ENCODE measurements around the gene BSDC1. TPM values are rescaled to one million over a fixed set of nuclear protein-coding genes. Genes with fewer than 3 reads are reported as not detected.

BSDC1 gene
- total RNA-seq, 1 experiment from 2014 or later, result 44.3 TPM

GRCh38 chr1:32334274-32334861 is 59.9 kb downstream of the BSDC1 start:
- peaks cover 44% of the 10 kb centered on the region for H3K4me1 Mint-ChIP-seq
- H3K9me3 Mint-ChIP-seq, result no peaks in the 10 kb centered on the region
- CTCF ChIA-PET, result interaction anchor here (0.9 kb wide), 1 partner anchor 29 kb away, joined by 4 read pairs; the partner anchor contains the start of genes FAM229A and TSSK3
- peaks cover 42% of the 10 kb centered on the region for H3K36me3 Mint-ChIP-seq
- peak overlapping the region; percentile 96 for H3K27ac Mint-ChIP-seq
- TF ChIP-seq ZNF423 (CRISPR knock-in tag; IDR thresholded peaks at IDR 0.05) (no peak), ESRRA (CRISPR knock-in tag; IDR thresholded peaks at IDR 0.05; ENCODE audit: borderline replicate concordance) (no peak), NFYB (CRISPR knock-in tag; conservative IDR thresholded peaks at IDR 0.05; ENCODE audit: low read depth) (no peak), SMAD4 (CRISPR knock-in tag; IDR thresholded peaks at IDR 0.05) (no peak), GRHL2 (CRISPR knock-in tag; IDR thresholded peaks at IDR 0.05; ENCODE audit: insufficient replicate concordance, severe bottlenecking) (no peak), MYBL2 (CRISPR knock-in tag; IDR thresholded peaks at IDR 0.05) (no peak), FOXK1 (CRISPR knock-in tag; IDR thresholded peaks at IDR 0.05) (no peak), NR1H2 (CRISPR knock-in tag; IDR thresholded peaks at IDR 0.05) (no peak), JUN (CRISPR knock-in tag; IDR thresholded peaks at IDR 0.05) (no peak)
- TF ChIP-seq, protein P1, sequence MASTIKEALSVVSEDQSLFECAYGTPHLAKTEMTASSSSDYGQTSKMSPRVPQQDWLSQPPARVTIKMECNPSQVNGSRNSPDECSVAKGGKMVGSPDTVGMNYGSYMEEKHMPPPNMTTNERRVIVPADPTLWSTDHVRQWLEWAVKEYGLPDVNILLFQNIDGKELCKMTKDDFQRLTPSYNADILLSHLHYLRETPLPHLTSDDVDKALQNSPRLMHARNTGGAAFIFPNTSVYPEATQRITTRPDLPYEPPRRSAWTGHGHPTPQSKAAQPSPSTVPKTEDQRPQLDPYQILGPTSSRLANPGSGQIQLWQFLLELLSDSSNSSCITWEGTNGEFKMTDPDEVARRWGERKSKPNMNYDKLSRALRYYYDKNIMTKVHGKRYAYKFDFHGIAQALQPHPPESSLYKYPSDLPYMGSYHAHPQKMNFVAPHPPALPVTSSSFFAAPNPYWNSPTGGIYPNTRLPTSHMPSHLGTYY (CRISPR knock-in tag; IDR thresholded peaks at IDR 0.05), result no peak
- TF ChIP-seq, protein P2, sequence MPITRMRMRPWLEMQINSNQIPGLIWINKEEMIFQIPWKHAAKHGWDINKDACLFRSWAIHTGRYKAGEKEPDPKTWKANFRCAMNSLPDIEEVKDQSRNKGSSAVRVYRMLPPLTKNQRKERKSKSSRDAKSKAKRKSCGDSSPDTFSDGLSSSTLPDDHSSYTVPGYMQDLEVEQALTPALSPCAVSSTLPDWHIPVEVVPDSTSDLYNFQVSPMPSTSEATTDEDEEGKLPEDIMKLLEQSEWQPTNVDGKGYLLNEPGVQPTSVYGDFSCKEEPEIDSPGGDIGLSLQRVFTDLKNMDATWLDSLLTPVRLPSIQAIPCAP (CRISPR knock-in tag; IDR thresholded peaks at IDR 0.05), result no peak
- TF ChIP-seq, protein P3, sequence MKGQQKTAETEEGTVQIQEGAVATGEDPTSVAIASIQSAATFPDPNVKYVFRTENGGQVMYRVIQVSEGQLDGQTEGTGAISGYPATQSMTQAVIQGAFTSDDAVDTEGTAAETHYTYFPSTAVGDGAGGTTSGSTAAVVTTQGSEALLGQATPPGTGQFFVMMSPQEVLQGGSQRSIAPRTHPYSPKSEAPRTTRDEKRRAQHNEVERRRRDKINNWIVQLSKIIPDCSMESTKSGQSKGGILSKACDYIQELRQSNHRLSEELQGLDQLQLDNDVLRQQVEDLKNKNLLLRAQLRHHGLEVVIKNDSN (CRISPR knock-in tag; IDR thresholded peaks at IDR 0.05), result no peak
- H3K27me3 Mint-ChIP-seq (ENCODE audit: low read depth), result peaks cover 16% of the 10 kb centered on the region
- ATAC-seq (no peak), DNase-seq (ENCODE audit: low spot score) (no peak)
- H3K4me3 Mint-ChIP-seq, result peak overlapping the region; percentile 95
- POLR2A ChIA-PET, result interaction anchor here (0.6 to 1.2 kb wide), 3 partner anchors 13 to 93 kb away, joined by 4 to 8 read pairs (median 5); no protein-coding TSS in a partner anchor

GRCh38 chr1:32333251-32333963 is 60.8 kb downstream of the BSDC1 start:
- H3K27me3 Mint-ChIP-seq (ENCODE audit: low read depth), result peaks cover 8% of the 10 kb centered on the region
- peak overlapping the region; percentile 95 for H3K4me3 Mint-ChIP-seq
- H3K9me3 Mint-ChIP-seq, result no peaks in the 10 kb centered on the region
- TF ChIP-seq PRRX2 (CRISPR knock-in tag; IDR thresholded peaks at IDR 0.05) (0 out of 2 replicates have a peak, but pooled peaks have one; percentile 39), ATF6 (CRISPR knock-in tag; IDR thresholded peaks at IDR 0.05) (no peak), ZNF263 (CRISPR knock-in tag; IDR thresholded peaks at IDR 0.05; ENCODE audit: low read depth) (no peak), ETV6 (CRISPR knock-in tag; IDR thresholded peaks at IDR 0.05) (no peak)
- TF ChIP-seq, protein P4, sequence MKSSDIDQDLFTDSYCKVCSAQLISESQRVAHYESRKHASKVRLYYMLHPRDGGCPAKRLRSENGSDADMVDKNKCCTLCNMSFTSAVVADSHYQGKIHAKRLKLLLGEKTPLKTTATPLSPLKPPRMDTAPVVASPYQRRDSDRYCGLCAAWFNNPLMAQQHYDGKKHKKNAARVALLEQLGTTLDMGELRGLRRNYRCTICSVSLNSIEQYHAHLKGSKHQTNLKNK (CRISPR knock-in tag; IDR thresholded peaks at IDR 0.05), result peak; percentile 33; the same call in 1 of the 2 replicates
- TF ChIP-seq, protein P5, sequence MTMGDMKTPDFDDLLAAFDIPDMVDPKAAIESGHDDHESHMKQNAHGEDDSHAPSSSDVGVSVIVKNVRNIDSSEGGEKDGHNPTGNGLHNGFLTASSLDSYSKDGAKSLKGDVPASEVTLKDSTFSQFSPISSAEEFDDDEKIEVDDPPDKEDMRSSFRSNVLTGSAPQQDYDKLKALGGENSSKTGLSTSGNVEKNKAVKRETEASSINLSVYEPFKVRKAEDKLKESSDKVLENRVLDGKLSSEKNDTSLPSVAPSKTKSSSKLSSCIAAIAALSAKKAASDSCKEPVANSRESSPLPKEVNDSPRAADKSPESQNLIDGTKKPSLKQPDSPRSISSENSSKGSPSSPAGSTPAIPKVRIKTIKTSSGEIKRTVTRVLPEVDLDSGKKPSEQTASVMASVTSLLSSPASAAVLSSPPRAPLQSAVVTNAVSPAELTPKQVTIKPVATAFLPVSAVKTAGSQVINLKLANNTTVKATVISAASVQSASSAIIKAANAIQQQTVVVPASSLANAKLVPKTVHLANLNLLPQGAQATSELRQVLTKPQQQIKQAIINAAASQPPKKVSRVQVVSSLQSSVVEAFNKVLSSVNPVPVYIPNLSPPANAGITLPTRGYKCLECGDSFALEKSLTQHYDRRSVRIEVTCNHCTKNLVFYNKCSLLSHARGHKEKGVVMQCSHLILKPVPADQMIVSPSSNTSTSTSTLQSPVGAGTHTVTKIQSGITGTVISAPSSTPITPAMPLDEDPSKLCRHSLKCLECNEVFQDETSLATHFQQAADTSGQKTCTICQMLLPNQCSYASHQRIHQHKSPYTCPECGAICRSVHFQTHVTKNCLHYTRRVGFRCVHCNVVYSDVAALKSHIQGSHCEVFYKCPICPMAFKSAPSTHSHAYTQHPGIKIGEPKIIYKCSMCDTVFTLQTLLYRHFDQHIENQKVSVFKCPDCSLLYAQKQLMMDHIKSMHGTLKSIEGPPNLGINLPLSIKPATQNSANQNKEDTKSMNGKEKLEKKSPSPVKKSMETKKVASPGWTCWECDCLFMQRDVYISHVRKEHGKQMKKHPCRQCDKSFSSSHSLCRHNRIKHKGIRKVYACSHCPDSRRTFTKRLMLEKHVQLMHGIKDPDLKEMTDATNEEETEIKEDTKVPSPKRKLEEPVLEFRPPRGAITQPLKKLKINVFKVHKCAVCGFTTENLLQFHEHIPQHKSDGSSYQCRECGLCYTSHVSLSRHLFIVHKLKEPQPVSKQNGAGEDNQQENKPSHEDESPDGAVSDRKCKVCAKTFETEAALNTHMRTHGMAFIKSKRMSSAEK (CRISPR knock-in tag; IDR thresholded peaks at IDR 0.05; ENCODE audit: borderline replicate concordance), result 0 out of 2 replicates have a peak, but pooled peaks have one; percentile 24
- no peak for DNase-seq (ENCODE audit: low spot score)
- CTCF ChIA-PET, result interaction anchor here (0.6 to 3.0 kb wide), 6 partner anchors 14 to 118 kb away, joined by 3 to 16 read pairs (median 4); partner anchors contain the start of genes FAM229A and TSSK3
- peaks cover 42% of the 10 kb centered on the region for H3K4me1 Mint-ChIP-seq
- no peak for ATAC-seq
- H3K27ac Mint-ChIP-seq, result peak overlapping the region; percentile 66
- peaks cover 48% of the 10 kb centered on the region for H3K36me3 Mint-ChIP-seq
- POLR2A ChIA-PET, result interaction anchor here (0.8 to 1.9 kb wide), 7 partner anchors 11 to 94 kb away, joined by 3 to 9 read pairs (median 5); partner anchors contain the start of gene BSDC1
